ENCODE data around the gene FBRSL1.

Gene FBRSL1

DNA sequence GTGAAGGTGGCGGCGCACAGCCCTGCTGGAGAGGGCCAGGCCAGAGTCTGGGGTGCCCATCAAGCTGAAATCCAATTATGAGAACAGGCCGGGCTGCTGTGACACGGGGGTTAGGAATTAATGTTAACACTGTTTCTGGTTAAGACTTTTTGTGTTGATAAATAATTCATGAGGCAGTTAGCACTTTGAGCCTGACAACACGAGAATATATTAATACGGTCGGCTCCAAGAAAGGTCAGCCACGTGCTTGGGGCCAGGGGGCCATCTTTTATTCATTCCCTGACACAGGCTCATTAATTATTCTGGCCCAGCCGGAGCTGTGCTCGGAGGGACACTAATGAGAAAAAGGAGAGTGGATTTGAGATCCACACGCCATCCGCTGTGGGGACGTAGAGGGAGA is 45.1 kb downstream of the FBRSL1 start:
- H3K4me3 ChIP-seq: no peak overlapping the region
- in situ Hi-C loops (cut with MboI; ENCODE audit: low sequenced_read_pairs): no loop called here
- H3K27me3 ChIP-seq (ENCODE audit: low read depth): no peaks in the 10 kb centered on the region
- no peak for DNase-seq (ENCODE audit: low spot score in 2 of 2)
- H3K4me1 ChIP-seq: no peaks in the 10 kb centered on the region
- H3K9me3 ChIP-seq: peaks cover 3% of the 10 kb centered on the region; the same call in 1 of the 2 replicates
- H3K36me3 ChIP-seq (replicated peaks): no peaks in the 10 kb centered on the region

- in situ Hi-C loops (cut with MboI; ENCODE audit: low sequenced_read_pairs): no loop called here
- no peak for DNase-seq (ENCODE audit: low spot score in 2 of 2)
- Histone ChIP-seq H3K4me3 (no peak overlapping the region), H3K4me1 (no peaks in the 10 kb centered on the region), H3K27me3 (ENCODE audit: low read depth) (no peaks in the 10 kb centered on the region), H3K36me3 (replicated peaks) (no peaks in the 10 kb centered on the region), H3K9me3 (peaks cover 2% of the 10 kb centered on the region; the same call in 1 of the 2 replicates)
These were observed 46.3 kb downstream of the FBRSL1 start for GRCh38 chr12:132536102-132536876.

GRCh38 chr12:132537049-132537448 is 47.1 kb downstream of the FBRSL1 start:
- no peak for DNase-seq (ENCODE audit: low spot score in 2 of 2)
- Histone ChIP-seq H3K27me3 (ENCODE audit: low read depth) (no peaks in the 10 kb centered on the region), H3K4me3 (no peak overlapping the region), H3K9me3 (no peaks in the 10 kb centered on the region; the same call in 1 of the 2 replicates), H3K4me1 (no peaks in the 10 kb centered on the region), H3K36me3 (replicated peaks) (no peaks in the 10 kb centered on the region)
- in situ Hi-C loops (cut with MboI; ENCODE audit: low sequenced_read_pairs): no loop called here

DNA sequence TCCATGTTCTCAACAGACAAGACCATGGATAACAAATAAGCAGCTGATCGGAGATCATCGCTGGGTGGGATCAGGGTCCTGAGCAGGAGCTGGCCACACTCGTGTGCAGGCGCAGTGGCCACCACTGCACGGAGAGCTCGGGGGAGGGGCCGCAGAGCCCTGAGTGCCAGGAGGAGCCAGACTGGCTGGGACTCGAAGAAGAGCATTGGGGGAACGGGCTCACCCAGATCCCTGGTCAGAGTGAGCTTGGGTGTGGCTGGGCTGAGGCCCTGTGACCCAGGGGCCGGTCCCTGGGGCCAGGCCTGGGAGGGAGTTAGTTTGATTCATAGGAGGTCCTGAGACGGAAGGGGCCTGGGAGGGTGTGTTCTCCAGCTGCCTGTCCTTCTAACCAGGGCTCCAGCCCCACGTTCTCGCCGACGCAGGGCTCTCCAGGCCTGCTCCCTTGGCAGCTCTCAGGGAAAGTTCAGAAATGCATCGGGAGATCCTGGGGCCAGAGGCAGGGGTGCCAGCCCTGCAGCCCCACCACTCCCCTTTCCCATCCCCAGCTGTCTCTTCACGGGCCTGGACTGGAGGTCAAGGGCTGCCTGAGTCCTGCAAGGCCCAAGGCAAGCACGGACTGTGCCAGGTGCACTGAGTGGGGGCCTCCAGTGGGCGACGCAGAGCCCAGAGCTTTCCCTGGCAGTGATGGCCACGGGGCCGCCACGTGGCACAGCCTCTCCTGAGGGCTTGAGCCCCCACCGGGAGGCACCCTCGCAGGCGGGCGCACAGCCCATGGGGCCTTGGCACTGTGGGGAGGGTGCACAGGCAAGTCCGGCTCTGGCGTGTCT is 48.1 kb downstream of the FBRSL1 start:
- no peaks in the 10 kb centered on the region for H3K36me3 ChIP-seq (replicated peaks)
- H3K27me3 ChIP-seq (ENCODE audit: low read depth): no peaks in the 10 kb centered on the region
- in situ Hi-C loops (cut with MboI; ENCODE audit: low sequenced_read_pairs): no loop called here
- no peak for DNase-seq (ENCODE audit: low spot score in 2 of 2)
- H3K4me3 ChIP-seq: no peak overlapping the region
- H3K4me1 ChIP-seq: no peaks in the 10 kb centered on the region
- no peaks in the 10 kb centered on the region; the same call in 1 of the 2 replicates for H3K9me3 ChIP-seq

DNA sequence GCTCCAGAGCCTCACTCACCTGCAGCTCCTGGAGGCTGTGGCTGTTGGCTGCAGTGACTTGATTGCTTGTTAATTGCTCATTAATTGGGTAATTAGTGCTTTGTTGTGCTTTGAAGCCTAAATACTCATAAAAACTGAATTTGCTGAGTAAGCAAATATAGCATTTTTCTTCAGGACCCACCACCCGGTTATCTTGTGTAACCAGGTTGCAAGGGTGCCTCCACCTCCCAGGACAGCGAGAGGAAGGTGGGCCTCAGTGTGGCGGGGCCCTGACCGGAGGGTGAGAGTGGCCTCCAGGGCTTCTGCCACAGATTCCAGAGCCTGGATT is 48.7 kb downstream of the FBRSL1 start:
- in situ Hi-C loops (cut with MboI; ENCODE audit: low sequenced_read_pairs): no loop called here
- Histone ChIP-seq H3K4me3 (no peak overlapping the region), H3K36me3 (replicated peaks) (no peaks in the 10 kb centered on the region), H3K27me3 (ENCODE audit: low read depth) (no peaks in the 10 kb centered on the region), H3K9me3 (no peaks in the 10 kb centered on the region; the same call in 1 of the 2 replicates), H3K4me1 (no peaks in the 10 kb centered on the region)
- no peak for DNase-seq (ENCODE audit: low spot score in 2 of 2)

DNA sequence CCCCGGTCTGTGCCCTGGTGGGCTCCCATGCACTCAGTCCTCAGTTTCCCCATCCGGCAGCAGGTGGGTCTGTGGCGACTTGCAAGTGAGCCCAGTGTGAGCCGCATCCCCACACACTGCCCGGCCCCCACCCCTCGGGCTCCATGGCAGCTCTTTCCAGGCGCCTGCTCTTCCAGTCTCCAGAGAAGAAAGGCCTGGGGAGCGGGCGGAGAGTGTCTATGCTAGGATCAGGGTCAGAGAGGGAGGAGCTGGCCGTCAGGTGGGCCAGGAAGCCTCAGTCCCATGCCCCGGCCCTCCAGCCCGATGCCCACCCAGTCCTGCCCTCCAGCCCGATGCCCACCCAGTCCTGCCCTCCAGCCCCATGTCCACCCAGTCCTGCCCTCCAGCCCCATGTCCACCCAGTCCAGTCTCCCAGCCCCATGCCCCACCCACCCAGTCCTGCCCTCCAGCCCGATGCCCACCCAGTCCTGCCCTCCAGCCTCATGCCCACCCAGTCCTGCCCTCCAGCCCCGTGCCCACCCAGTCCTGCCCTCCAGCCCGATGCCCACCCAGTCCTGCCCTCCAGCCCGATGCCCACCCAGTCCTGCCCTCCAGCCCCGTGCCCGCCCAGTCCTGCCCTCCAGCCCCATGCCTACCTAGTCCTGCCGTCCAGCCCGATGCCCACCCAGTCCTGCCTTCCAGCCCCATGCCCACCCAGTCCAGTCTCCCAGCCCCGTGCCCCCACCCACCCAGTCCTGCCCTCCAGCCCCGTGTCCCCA is 49.2 kb downstream of the FBRSL1 start:
- no peaks in the 10 kb centered on the region for H3K27me3 ChIP-seq (ENCODE audit: low read depth)
- H3K9me3 ChIP-seq: no peaks in the 10 kb centered on the region
- H3K4me1 ChIP-seq: no peaks in the 10 kb centered on the region
- H3K4me3 ChIP-seq: no peak overlapping the region
- DNase-seq (ENCODE audit: low spot score in 2 of 2): no peak
- no peaks in the 10 kb centered on the region for H3K36me3 ChIP-seq (replicated peaks)
- in situ Hi-C loops (cut with MboI; ENCODE audit: low sequenced_read_pairs): no loop called here

GRCh38 chr12:132540436-132540835 is 50.5 kb downstream of the FBRSL1 start:
- H3K4me1 ChIP-seq: no peaks in the 10 kb centered on the region
- in situ Hi-C loops (cut with MboI; ENCODE audit: low sequenced_read_pairs): no loop called here
- H3K27me3 ChIP-seq (ENCODE audit: low read depth): no peaks in the 10 kb centered on the region

DNA sequence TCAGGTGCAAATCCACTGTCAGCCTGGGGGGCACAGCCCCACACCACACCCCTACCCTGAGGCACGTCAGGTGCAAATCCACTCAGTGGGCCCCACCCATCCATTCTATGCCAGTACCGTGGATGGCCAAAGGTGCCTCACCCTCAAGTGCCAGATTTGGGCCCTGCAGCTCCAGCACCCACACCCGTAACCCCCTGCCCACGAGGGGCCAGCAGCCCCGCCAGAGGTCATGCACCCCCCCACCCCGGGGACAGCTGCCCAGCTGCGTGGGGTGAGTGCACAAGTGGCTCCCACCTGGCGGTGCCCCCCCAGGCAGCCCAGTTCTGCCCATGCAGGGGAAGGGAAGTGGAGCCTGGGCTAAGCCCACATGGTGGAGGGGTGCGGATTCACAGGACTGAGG is 51.2 kb downstream of the FBRSL1 start:
- in situ Hi-C loops (cut with MboI; ENCODE audit: low sequenced_read_pairs): no loop called here
- no peaks in the 10 kb centered on the region for H3K27me3 ChIP-seq (ENCODE audit: low read depth)

More at GRCh38 chr12:132540436-132540835, 50.5 kb downstream of the FBRSL1 start:
- no peak for DNase-seq (ENCODE audit: low spot score in 2 of 2)
- no peaks in the 10 kb centered on the region for H3K9me3 ChIP-seq
- H3K4me3 ChIP-seq: no peak overlapping the region
- H3K36me3 ChIP-seq (replicated peaks): no peaks in the 10 kb centered on the region

GRCh38 chr12:132541996-132542395 is 52.0 kb downstream of the FBRSL1 start:
- H3K9me3 ChIP-seq: no peaks in the 10 kb centered on the region
- in situ Hi-C loops (cut with MboI; ENCODE audit: low sequenced_read_pairs): no loop called here
- H3K4me1 ChIP-seq: no peaks in the 10 kb centered on the region

More for the DNA sequence above, 51.2 kb downstream of the FBRSL1 start:
- Histone ChIP-seq H3K36me3 (replicated peaks) (no peaks in the 10 kb centered on the region), H3K4me3 (no peak overlapping the region), H3K9me3 (no peaks in the 10 kb centered on the region), H3K4me1 (no peaks in the 10 kb centered on the region)
- no peak for DNase-seq (ENCODE audit: low spot score in 2 of 2)

DNA sequence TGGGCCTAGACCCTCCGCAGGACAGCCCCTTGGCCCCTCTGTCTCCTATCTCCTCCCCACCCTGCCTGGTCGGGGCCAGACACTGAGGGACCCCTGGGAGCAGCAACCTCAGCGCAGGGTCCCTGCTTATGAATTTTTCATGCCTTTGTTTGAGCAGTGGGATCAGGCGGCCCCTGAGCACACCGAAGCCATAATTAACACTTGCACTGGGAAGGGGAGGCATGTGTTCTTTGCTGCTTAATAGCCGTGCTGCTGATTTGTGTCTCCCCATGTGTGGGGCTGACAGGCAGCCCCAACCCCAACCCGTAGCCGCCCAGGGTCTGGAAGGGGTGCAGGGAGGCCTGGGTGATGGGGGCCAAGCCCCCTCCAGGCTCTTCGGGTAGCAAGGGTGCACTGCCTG is 52.7 kb downstream of the FBRSL1 start:
- no peaks in the 10 kb centered on the region for H3K27me3 ChIP-seq (ENCODE audit: low read depth)
- H3K4me3 ChIP-seq: no peak overlapping the region
- no peaks in the 10 kb centered on the region for H3K36me3 ChIP-seq (replicated peaks)
- H3K4me1 ChIP-seq: no peaks in the 10 kb centered on the region
- no peaks in the 10 kb centered on the region for H3K9me3 ChIP-seq
- DNase-seq (ENCODE audit: low spot score in 2 of 2): no peak
- in situ Hi-C loops (cut with MboI; ENCODE audit: low sequenced_read_pairs): no loop called here

More at GRCh38 chr12:132541996-132542395, 52.0 kb downstream of the FBRSL1 start:
- Histone ChIP-seq H3K36me3 (replicated peaks) (no peaks in the 10 kb centered on the region), H3K27me3 (ENCODE audit: low read depth) (no peaks in the 10 kb centered on the region), H3K4me3 (no peak overlapping the region)
- no peak for DNase-seq (ENCODE audit: low spot score in 2 of 2)

- Histone ChIP-seq H3K27me3 (ENCODE audit: low read depth) (no peaks in the 10 kb centered on the region), H3K9me3 (no peaks in the 10 kb centered on the region), H3K4me1 (no peaks in the 10 kb centered on the region), H3K4me3 (no peak overlapping the region), H3K36me3 (replicated peaks) (no peaks in the 10 kb centered on the region)
- no peak for DNase-seq (ENCODE audit: low spot score in 2 of 2)
- in situ Hi-C loops (cut with MboI; ENCODE audit: low sequenced_read_pairs): no loop called here
These were observed 53.5 kb downstream of the FBRSL1 start for GRCh38 chr12:132543298-132544079.

GRCh38 chr12:132544080-132544397 is 54.1 kb downstream of the FBRSL1 start:
- Histone ChIP-seq H3K4me3 (no peak overlapping the region), H3K9me3 (no peaks in the 10 kb centered on the region), H3K27me3 (ENCODE audit: low read depth) (no peaks in the 10 kb centered on the region), H3K36me3 (replicated peaks) (no peaks in the 10 kb centered on the region), H3K4me1 (no peaks in the 10 kb centered on the region)
- in situ Hi-C loops (cut with MboI; ENCODE audit: low sequenced_read_pairs): no loop called here
- DNase-seq (ENCODE audit: low spot score in 2 of 2): no peak

- in situ Hi-C loops (cut with MboI; ENCODE audit: low sequenced_read_pairs): no loop called here
- Histone ChIP-seq H3K36me3 (replicated peaks) (no peaks in the 10 kb centered on the region), H3K9me3 (no peaks in the 10 kb centered on the region), H3K27me3 (ENCODE audit: low read depth) (no peaks in the 10 kb centered on the region), H3K4me3 (no peak overlapping the region), H3K4me1 (no peaks in the 10 kb centered on the region)
- no peak for DNase-seq (ENCODE audit: low spot score in 2 of 2)
These were observed 54.5 kb downstream of the FBRSL1 start for GRCh38 chr12:132544498-132544897.
